ENCODE results near the gene TBC1D21. TPM values are rescaled to one million over a fixed set of nuclear protein-coding genes. Genes with fewer than 3 reads are reported as not detected.

Gene TBC1D21
- total and polyA plus RNA-seq, 9 of the 15 experiments (the other 6 are each of a cell fraction or from before 2014, with no cell fraction given): not detected

DNA sequence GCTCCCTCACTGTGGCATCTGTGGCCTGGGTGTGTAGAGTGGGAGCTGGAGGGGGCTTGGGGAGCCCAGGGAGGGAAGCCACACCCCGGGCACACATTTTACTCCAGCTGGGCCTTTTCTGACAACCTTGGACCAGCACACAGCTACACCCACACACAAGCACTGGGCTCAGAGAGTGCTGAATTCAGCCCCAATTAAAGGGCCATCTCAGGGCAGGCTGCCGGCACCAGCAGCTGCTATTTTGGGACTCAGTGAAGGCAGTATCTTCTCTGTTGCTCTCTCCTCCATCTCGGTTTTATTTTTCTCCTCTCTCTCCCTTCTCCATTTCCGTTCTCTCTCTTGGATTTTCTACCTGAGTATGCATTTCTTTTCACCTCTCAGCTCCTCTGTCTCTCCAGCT lies 19.1 kb upstream of the TBC1D21 start:
- Histone ChIP-seq H3K4me1 (replicated peaks in 1 of 2; ENCODE audit: control insufficient read depth in 2 of 2, insufficient read depth in 2 of 2, low read length in 2 of 2) (peaks cover 0 to 2% of the 10 kb centered on the region in 2 experiments; a peak in 1 of 5 replicates), H3K4me3 (no peak overlapping the region), H3K9me1 (ENCODE audit: control insufficient read depth, insufficient read depth, low read length) (no peaks in the 10 kb centered on the region), H2AFZ (ENCODE audit: low read depth, low read length) (no peak overlapping the region), H3K27ac (ENCODE audit: extremely low read depth, low read depth, low read length) (no peak overlapping the region), H3K36me3 (ENCODE audit: control insufficient read depth, insufficient read depth, low read length) (no peaks in the 10 kb centered on the region), H3K27me3 (ENCODE audit: control insufficient read depth in 2 of 2, insufficient read depth in 2 of 2, low read length in 2 of 2) (peaks cover 0 to 3% of the 10 kb centered on the region in 2 experiments; a peak in 1 of 5 replicates), H3K4me2 (ENCODE audit: insufficient read depth, low read length) (no peak overlapping the region), H4K20me1 (replicated peaks; ENCODE audit: control insufficient read depth, insufficient read depth, low read length) (peaks cover 12% of the 10 kb centered on the region; the same call in 1 of the 2 replicates), H3K9ac (ENCODE audit: insufficient read depth in 1 of 2, low read depth in 2 of 2, low read length in 2 of 2) (no peak overlapping the region), H3K79me2 (ENCODE audit: control insufficient read depth, insufficient read depth, low read length) (no peaks in the 10 kb centered on the region), H3K9me3 (replicated peaks; ENCODE audit: control insufficient read depth, insufficient read depth, low read depth, low read length) (no peaks in the 10 kb centered on the region)
- TF ChIP-seq, protein P1, sequence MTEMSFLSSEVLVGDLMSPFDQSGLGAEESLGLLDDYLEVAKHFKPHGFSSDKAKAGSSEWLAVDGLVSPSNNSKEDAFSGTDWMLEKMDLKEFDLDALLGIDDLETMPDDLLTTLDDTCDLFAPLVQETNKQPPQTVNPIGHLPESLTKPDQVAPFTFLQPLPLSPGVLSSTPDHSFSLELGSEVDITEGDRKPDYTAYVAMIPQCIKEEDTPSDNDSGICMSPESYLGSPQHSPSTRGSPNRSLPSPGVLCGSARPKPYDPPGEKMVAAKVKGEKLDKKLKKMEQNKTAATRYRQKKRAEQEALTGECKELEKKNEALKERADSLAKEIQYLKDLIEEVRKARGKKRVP (CRISPR knock-in tag; IDR thresholded peaks at IDR 0.05): no peak
- TF ChIP-seq JUNB (CRISPR knock-in tag; conservative IDR thresholded peaks at IDR 0.05) (no peak), ZNF507 (tag; conservative IDR thresholded peaks at IDR 0.05) (no peak), MCM2 (IDR thresholded peaks at IDR 0.05; ENCODE audit: low read depth) (no peak), ZNF445 (CRISPR knock-in tag; IDR thresholded peaks at IDR 0.05; ENCODE audit: low read depth) (no peak), ATF1 (CRISPR knock-in tag; IDR thresholded peaks at IDR 0.05) (no peak), ATF1 (tag; IDR thresholded peaks at IDR 0.05) (no peak), HNRNPUL1 (IDR thresholded peaks at IDR 0.05; ENCODE audit: low read length) (no peak), MAZ (CRISPR knock-in tag; conservative IDR thresholded peaks at IDR 0.05 in 1 of 2, IDR thresholded peaks at IDR 0.05 in 1 of 2) (no peak), ZNF354B (CRISPR knock-in tag; IDR thresholded peaks at IDR 0.05) (no peak), FOXP1 (CRISPR knock-in tag; IDR thresholded peaks at IDR 0.05) (no peak), ZFPM2 (CRISPR knock-in tag; IDR thresholded peaks at IDR 0.05) (no peak), ARHGAP35 (IDR thresholded peaks at IDR 0.05; ENCODE audit: partially characterized antibody) (no peak), MTA2 (IDR thresholded peaks at IDR 0.05; ENCODE audit: low read depth) (no peak)
- TF ChIP-seq, protein P2, sequence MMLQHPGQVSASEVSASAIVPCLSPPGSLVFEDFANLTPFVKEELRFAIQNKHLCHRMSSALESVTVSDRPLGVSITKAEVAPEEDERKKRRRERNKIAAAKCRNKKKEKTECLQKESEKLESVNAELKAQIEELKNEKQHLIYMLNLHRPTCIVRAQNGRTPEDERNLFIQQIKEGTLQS (IDR thresholded peaks at IDR 0.05): no peak
- TF ChIP-seq, protein P2 (CRISPR knock-in tag; conservative IDR thresholded peaks at IDR 0.05): no peak
- TF ChIP-seq, protein P3, sequence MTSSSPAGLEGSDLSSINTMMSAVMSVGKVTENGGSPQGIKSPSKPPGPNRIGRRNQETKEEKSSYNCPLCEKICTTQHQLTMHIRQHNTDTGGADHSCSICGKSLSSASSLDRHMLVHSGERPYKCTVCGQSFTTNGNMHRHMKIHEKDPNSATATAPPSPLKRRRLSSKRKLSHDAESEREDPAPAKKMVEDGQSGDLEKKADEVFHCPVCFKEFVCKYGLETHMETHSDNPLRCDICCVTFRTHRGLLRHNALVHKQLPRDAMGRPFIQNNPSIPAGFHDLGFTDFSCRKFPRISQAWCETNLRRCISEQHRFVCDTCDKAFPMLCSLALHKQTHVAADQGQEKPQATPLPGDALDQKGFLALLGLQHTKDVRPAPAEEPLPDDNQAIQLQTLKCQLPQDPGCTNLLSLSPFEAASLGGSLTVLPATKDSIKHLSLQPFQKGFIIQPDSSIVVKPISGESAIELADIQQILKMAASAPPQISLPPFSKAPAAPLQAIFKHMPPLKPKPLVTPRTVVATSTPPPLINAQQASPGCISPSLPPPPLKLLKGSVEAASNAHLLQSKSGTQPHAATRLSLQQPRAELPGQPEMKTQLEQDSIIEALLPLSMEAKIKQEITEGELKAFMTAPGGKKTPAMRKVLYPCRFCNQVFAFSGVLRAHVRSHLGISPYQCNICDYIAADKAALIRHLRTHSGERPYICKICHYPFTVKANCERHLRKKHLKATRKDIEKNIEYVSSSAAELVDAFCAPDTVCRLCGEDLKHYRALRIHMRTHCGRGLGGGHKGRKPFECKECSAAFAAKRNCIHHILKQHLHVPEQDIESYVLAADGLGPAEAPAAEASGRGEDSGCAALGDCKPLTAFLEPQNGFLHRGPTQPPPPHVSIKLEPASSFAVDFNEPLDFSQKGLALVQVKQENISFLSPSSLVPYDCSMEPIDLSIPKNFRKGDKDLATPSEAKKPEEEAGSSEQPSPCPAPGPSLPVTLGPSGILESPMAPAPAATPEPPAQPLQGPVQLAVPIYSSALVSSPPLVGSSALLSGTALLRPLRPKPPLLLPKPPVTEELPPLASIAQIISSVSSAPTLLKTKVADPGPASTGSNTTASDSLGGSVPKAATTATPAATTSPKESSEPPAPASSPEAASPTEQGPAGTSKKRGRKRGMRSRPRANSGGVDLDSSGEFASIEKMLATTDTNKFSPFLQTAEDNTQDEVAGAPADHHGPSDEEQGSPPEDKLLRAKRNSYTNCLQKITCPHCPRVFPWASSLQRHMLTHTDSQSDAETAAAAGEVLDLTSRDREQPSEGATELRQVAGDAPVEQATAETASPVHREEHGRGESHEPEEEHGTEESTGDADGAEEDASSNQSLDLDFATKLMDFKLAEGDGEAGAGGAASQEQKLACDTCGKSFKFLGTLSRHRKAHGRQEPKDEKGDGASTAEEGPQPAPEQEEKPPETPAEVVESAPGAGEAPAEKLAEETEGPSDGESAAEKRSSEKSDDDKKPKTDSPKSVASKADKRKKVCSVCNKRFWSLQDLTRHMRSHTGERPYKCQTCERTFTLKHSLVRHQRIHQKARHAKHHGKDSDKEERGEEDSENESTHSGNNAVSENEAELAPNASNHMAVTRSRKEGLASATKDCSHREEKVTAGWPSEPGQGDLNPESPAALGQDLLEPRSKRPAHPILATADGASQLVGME (CRISPR knock-in tag; IDR thresholded peaks at IDR 0.05): no peak
- BruUV-seq (replicated peaks): no TSS peak
- WGBS (ENCODE audit: insufficient coverage, low coverage, missing lambda C conversion rate): 0% methylated on average over 4 of the region's 4 CpGs
- DNase-seq (ENCODE audit: extremely low read depth in 1 of 4, low spot score in 3 of 4) (no peak), FAIRE-seq (no peak), ATAC-seq (no peak)
- ChIA-PET POLR2A (interaction anchor here (0.6 kb wide), 1 partner anchor 1533 kb away, joined by 3 read pairs; no protein-coding TSS in a partner anchor), CTCF (ENCODE audit: low intra/inter-chr PET ratio) (no interaction called here)
- in situ Hi-C loops (cut with MboI): no loop called here
- intact Hi-C loops (cut with micrococcal nuclease): no loop called here

Data from K562 (cell line).